Common myeloid progenitor, CD34-positive (primary cell): ENCODE results near the gene SHC2.
"Not testable (repeated sequence)": the region's sequence is repeated elsewhere in the genome, so short reads cannot be mapped to it uniquely, and the experiment has no call there.

Experiments
- CTCF ChIA-PET: fragments of 350-600 bp; sonication (Branson Sonifier 250); formaldehyde crosslinking; loops from one replicate; lab custom pipeline; 2021; ENCODE audit warnings: antibody characterized with exemption; lab: Charles Lee
- POLR2A ChIA-PET: fragments of 350-600 bp; sonication (Branson Sonifier 250); formaldehyde crosslinking; loops from one replicate; lab custom pipeline; 2021; ENCODE audit warnings: antibody characterized with exemption; lab: Charles Lee
- DNase-seq, 3 donors: peaks; one replicate each; pipeline versions ENCODE4 v3.0.0 to v3.0.0-alpha.2; 2013
- H3K27ac ChIP-seq, 2 experiments: 1 replicate in 1 of 2; 2 replicates in 1 of 2; pipeline ENCODE4 v1.7.0; 2013; ENCODE audit warnings: inconsistent platforms in 2 of 2, low read length in 2 of 2, mild to moderate bottlenecking in 2 of 2, low read depth in 1 of 2, moderate library complexity in 1 of 2; ENCODE audit not compliant: severe bottlenecking in 2 of 2, insufficient read depth in 1 of 2, poor library complexity in 1 of 2
- H3K27me3 ChIP-seq, 5 experiments: replicated peaks in 2 of 5; 1 replicate in 3 of 5; 2 replicates in 2 of 5; pipeline versions ENCODE4 v1.6.1 to v1.7.0; 2013; ENCODE audit warnings: low read length in 4 of 5, mild to moderate bottlenecking in 2 of 5, moderate library complexity in 2 of 5, inconsistent platforms in 1 of 5; ENCODE audit not compliant: insufficient read depth in 5 of 5, control insufficient read depth in 4 of 5
- H3K36me3 ChIP-seq, 4 experiments: 1 replicate in 2 of 4; 2 replicates in 2 of 4; pipeline versions ENCODE4 v1.6.1 to v1.7.0; 2013; ENCODE audit warnings: low read length in 3 of 4, control low read depth in 1 of 4, mild to moderate bottlenecking in 1 of 4; ENCODE audit not compliant: control insufficient read depth in 4 of 4, insufficient read depth in 4 of 4
- H3K4me1 ChIP-seq, 4 experiments: 1 replicate in 3 of 4; 2 replicates in 1 of 4; pipeline versions ENCODE4 v1.6.1 to v1.7.1; 2013; ENCODE audit warnings: low read length in 3 of 4, mild to moderate bottlenecking in 3 of 4, control low read depth in 1 of 4, inconsistent platforms in 1 of 4, moderate library complexity in 1 of 4; ENCODE audit not compliant: control insufficient read depth in 4 of 4, insufficient read depth in 4 of 4; ENCODE audit errors: control extremely low read depth in 1 of 4
- H3K4me3 ChIP-seq, 7 experiments: 1 replicate in 4 of 7; 2 replicates in 3 of 7; pipeline versions ENCODE4 v1.5.1 to v1.7.0; 2013; ENCODE audit warnings: mild to moderate bottlenecking in 7 of 7, low read length in 6 of 7, moderate library complexity in 6 of 7, inconsistent platforms in 2 of 7, low read depth in 2 of 7, control low read depth in 1 of 7; ENCODE audit not compliant: insufficient read depth in 4 of 7, control insufficient read depth in 1 of 7; ENCODE audit errors: extremely low read depth in 1 of 7
- H3K9me3 ChIP-seq, 5 experiments: 1 replicate in 4 of 5; 2 replicates in 1 of 5; pipeline versions ENCODE4 v1.6.1 to v1.7.1; 2013; ENCODE audit warnings: low read length in 4 of 5, mild to moderate bottlenecking in 2 of 5, inconsistent platforms in 1 of 5, low read depth in 1 of 5, moderate library complexity in 1 of 5; ENCODE audit not compliant: control insufficient read depth in 4 of 5, insufficient read depth in 2 of 5; ENCODE audit errors: control extremely low read depth in 1 of 5
- WGBS: methylation state at CpG from one replicate; pipeline ENCODE4 v1.1.5; 2013; ENCODE audit not compliant: insufficient coverage; 5-methylcytosine and 5-hydroxymethylcytosine counted together

The SHC2 gene

DNA sequence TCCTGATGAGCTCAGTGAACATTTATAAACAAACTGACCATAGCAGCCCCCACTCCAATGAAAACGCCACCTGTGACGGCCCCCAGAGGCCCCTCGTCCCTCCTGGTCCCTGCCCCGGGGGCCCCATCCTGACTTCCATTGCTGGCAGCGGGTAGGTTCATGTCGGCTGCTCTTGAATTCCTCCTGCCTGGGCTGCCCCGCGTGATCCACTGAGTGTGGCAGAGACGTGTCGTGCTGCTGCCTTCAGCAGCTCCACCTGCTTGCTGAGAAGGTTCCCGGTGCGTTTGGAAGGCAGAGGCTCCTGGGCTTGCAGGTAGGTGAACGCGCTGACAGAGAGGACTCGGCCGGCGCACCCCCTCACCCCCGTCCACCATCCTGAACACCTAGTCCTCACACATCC lies 63.5 kb downstream of the SHC2 start:
- no peak for DNase-seq
- CTCF ChIA-PET, result interaction anchor here (1.2 kb wide), 1 partner anchor 12 kb away, joined by 3 read pairs; no protein-coding TSS in a partner anchor
- no peaks in the 10 kb centered on the region for H3K36me3 ChIP-seq
- WGBS, result 80% methylated on average over 17 of the region's 18 CpGs
- H3K9me3 ChIP-seq, result peaks cover 0 to 17% (median 5%) of the 10 kb centered on the region in 5 experiments
- no peak overlapping the region for H3K27ac ChIP-seq
- peaks cover 0 to 14% (median 0%) of the 10 kb centered on the region in 5 experiments for H3K27me3 ChIP-seq
- H3K4me1 ChIP-seq, result no peaks in the 10 kb centered on the region
- no peak overlapping the region for H3K4me3 ChIP-seq
- POLR2A ChIA-PET, result interaction anchor here (0.5 kb wide), 1 partner anchor 29 kb away, joined by 4 read pairs; no protein-coding TSS in a partner anchor

DNA sequence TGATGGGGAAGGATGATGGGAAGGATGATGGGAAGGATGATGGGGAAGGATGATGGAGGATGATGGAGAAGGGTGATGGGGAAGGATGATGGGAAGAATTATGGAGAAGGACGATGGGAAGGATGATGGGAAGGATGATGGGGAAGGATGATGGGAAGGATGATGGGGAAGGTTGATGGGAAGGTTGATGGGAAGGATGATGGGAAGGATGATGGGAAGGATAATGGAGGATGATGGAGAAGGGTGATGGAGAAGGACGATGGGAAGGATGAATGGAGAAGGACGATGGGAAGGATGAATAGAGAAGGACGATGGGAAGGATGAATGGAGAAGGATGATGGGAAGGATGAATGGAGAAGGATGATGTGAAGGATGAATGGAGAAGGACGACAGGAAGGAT lies 65.4 kb downstream of the SHC2 start:
- CTCF ChIA-PET, result no interaction called here
- POLR2A ChIA-PET, result no interaction called here

DNA sequence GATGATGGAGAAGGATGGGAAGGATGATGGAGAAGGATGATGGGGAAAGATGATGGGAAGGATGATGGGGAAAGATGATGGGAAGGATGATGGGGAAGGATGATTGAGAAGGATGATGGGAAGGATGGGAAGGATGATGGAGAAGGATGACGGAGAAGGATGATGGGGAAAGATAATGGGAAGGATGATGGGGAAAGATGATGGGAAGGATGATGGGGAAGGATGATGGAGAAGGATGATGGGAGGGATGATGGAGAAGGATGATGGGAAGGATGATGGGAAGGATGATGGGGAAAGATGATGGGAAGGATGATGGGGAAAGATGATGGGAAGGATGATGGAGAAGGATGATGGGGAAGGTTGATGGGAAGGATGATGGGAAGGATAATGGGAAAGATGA lies 66.0 kb downstream of the SHC2 start:
- CTCF ChIA-PET, H3K4me1 ChIP-seq, H3K27ac ChIP-seq, DNase-seq, H3K36me3 ChIP-seq, H3K4me3 ChIP-seq, POLR2A ChIA-PET: not testable (repeated sequence)
- WGBS, result 96% methylated on average over 1 of the region's 1 CpG
- Histone ChIP-seq H3K9me3 (peaks cover 0 to 17% (median 5%) of the 10 kb centered on the region in 5 experiments), H3K27me3 (peaks cover 0 to 22% (median 3%) of the 10 kb centered on the region in 5 experiments)

More for the DNA sequence above, 65.4 kb downstream of the SHC2 start:
- 87% methylated on average over 5 of the region's 5 CpGs for WGBS
- Histone ChIP-seq H3K27me3 (peaks cover 0 to 16% (median 0%) of the 10 kb centered on the region in 5 experiments), H3K4me3 (no peak overlapping the region), H3K9me3 (peaks cover 0 to 17% (median 5%) of the 10 kb centered on the region in 5 experiments), H3K36me3 (no peaks in the 10 kb centered on the region), H3K4me1 (no peaks in the 10 kb centered on the region), H3K27ac (no peak overlapping the region)
- no peak for DNase-seq

DNA sequence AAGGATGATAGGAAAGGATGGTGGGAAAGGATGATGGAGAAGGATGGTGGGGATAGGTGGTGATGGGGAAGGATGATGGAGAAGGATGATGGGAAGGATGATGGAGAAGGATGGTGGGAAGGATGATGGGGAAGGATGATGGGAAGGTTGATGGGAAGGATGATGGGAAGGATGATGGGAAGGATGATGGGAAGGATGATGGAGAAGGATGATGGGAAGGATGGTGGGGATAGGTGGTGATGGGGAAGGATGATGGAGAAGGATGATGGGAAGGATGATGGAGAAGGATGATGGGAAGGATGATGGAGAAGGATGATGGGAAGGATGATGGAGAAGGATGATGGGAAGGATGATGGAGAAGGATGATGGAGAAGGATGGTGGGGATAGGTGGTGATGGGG lies 67.3 kb downstream of the SHC2 start:
- POLR2A ChIA-PET, result not testable (repeated sequence)

DNA sequence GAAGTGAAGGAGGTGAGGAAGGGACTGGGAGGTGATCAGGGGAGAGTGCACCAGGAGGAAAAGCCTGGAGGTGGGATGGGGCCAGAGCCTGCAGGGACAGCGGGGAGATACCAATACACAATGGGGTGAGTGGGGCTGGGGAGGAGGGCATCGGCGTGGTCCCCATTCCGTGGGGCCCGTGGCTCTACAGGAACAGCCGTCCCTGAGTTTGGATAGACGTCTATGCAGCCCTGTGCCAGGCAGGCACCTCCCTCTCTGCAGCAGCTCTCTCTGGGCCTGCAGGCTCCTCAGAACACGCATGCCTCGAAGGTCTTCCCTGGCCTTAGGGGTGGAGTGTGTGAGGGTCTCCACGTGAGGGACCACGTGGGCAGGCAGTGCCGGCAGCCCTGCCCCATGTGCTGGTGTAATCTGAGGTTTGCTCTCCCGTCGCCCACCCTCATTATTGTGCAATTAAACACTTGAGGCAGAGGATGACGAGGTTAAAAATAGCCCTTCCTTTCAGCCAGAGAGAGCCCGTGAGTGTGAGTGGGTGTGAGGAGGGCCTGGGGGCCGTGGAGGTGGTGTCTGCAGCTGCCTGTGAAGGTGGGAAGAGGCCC lies 68.4 kb downstream of the SHC2 start:
- Histone ChIP-seq H3K4me1 (no peaks in the 10 kb centered on the region), H3K27me3 (peaks cover 0 to 39% (median 12%) of the 10 kb centered on the region in 5 experiments), H3K27ac (no peak overlapping the region), H3K9me3 (peaks cover 0 to 10% (median 5%) of the 10 kb centered on the region in 5 experiments), H3K36me3 (no peaks in the 10 kb centered on the region), H3K4me3 (no peak overlapping the region)
- CTCF ChIA-PET, result no interaction called here
- POLR2A ChIA-PET, result no interaction called here
- WGBS, result 87% methylated on average over 10 of the region's 17 CpGs
- no peak for DNase-seq

More for the DNA sequence above, 67.3 kb downstream of the SHC2 start:
- peak in 1 of 3 donors; percentile 59 for DNase-seq
- peaks cover 0 to 34% (median 8%) of the 10 kb centered on the region in 5 experiments for H3K27me3 ChIP-seq
- H3K36me3 ChIP-seq, H3K4me1 ChIP-seq, H3K27ac ChIP-seq, CTCF ChIA-PET, H3K4me3 ChIP-seq: not testable (repeated sequence)
- peaks cover 0 to 12% (median 5%) of the 10 kb centered on the region in 5 experiments for H3K9me3 ChIP-seq

DNA sequence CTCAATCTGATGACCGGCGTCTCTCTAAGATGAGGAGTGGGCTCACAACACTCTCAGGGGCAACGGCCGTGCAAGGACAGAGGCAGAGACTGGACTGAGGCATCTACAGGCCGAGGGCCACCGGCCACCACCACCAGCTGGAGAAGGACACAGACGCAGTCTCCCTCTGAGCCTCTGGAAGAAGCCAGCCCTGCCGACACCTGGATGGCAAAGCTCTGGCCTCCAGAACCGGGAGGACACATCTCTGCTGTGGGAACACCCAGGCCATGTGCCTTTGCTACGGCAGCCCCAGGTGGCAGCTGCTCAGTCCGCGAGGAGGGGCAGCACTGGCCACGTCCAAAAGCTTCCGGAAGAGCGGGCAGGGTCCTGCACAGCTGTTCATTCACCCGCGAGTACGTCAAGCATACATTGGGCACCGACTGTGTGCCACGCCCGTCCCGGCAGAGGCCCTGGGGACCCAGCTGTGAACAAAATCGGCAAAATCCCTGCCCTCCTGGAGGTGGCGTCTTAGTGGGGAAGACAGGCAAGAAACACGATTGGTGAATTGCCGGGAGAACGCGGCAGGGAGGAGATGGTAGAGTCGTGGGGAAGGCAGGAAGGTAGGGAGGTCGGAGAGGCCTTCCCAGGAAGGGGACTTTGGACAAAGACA lies 69.0 kb downstream of the SHC2 start:
- CTCF ChIA-PET, result no interaction called here
- Histone ChIP-seq H3K27ac (no peak overlapping the region), H3K36me3 (no peaks in the 10 kb centered on the region), H3K27me3 (peaks cover 0 to 40% (median 13%) of the 10 kb centered on the region in 5 experiments), H3K4me3 (no peak overlapping the region), H3K9me3 (peaks cover 0 to 10% (median 5%) of the 10 kb centered on the region in 5 experiments), H3K4me1 (no peaks in the 10 kb centered on the region)
- 89% methylated on average over 30 of the region's 30 CpGs for WGBS
- POLR2A ChIA-PET, result no interaction called here
- no peak for DNase-seq

DNA sequence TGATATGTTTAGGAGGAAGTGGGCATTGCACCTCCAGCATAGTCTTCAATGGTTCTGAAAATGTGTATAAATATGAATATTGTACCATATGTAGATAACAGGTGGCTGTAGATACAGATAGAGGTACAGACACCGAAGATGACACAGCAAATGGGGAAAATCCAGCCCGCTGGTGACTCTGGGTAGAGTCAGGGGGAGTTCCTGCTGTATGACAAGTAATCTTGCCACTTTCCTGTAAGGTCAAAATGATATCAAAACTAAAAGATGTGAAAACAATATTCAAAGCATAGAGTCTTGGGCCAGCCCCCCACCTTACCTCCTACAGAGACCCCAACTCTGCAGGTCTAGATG lies 69.7 kb downstream of the SHC2 start:
- DNase-seq, result no peak
- WGBS, result 100% methylated on average over 2 of the region's 2 CpGs
- CTCF ChIA-PET, result no interaction called here
- POLR2A ChIA-PET, result no interaction called here
- Histone ChIP-seq H3K9me3 (peaks cover 0 to 10% (median 5%) of the 10 kb centered on the region in 5 experiments), H3K36me3 (no peaks in the 10 kb centered on the region), H3K4me1 (no peaks in the 10 kb centered on the region), H3K27ac (no peak overlapping the region), H3K27me3 (peaks cover 0 to 43% (median 13%) of the 10 kb centered on the region in 5 experiments), H3K4me3 (no peak overlapping the region)
